ENCODE data around the gene RCBTB1. TPM values are rescaled to one million over a fixed set of nuclear protein-coding genes. Genes with fewer than 3 reads are reported as not detected.
"Not testable (repeated sequence)": the region's sequence is repeated elsewhere in the genome, so short reads cannot be mapped to it uniquely, and the experiment has no call there.

RCBTB1 gene
- total RNA-seq, 4 donors from 2014 or later = 5.6 to 10.7 (median 8.1) TPM

GRCh38 chr13:49597043-49597641, 11.8 kb upstream of the RCBTB1 start:
- Histone ChIP-seq H3K27me3 (no peaks in the 10 kb centered on the region), H3K36me3 (no peaks in the 10 kb centered on the region), H3K4me1 (no peaks in the 10 kb centered on the region), H3K4me3 (no peak overlapping the region), H3K27ac (no peak overlapping the region), H3K9me3 (no peaks in the 10 kb centered on the region)
- TF ChIP-seq CTCF (IDR thresholded peaks at IDR 0.05) (no peak), POLR2A (IDR thresholded peaks at IDR 0.05) (no peak)
- DNase-seq = no peak

GRCh38 chr13:49596221-49596620, 10.9 kb upstream of the RCBTB1 start:
- no peaks in the 10 kb centered on the region for H3K9me3 ChIP-seq
- H3K27ac ChIP-seq = no peak overlapping the region
- TF ChIP-seq POLR2A (IDR thresholded peaks at IDR 0.05) = no peak
- TF ChIP-seq CTCF (IDR thresholded peaks at IDR 0.05) = no peak
- no peak overlapping the region for H3K4me3 ChIP-seq
- H3K4me1 ChIP-seq = no peaks in the 10 kb centered on the region
- no peaks in the 10 kb centered on the region for H3K27me3 ChIP-seq
- H3K36me3 ChIP-seq = no peaks in the 10 kb centered on the region
- no peak for DNase-seq

- Histone ChIP-seq H3K4me3 (no peak overlapping the region), H3K36me3 (no peaks in the 10 kb centered on the region), H3K27me3 (no peaks in the 10 kb centered on the region), H3K9me3 (no peaks in the 10 kb centered on the region), H3K4me1 (no peaks in the 10 kb centered on the region), H3K27ac (no peak overlapping the region)
- no peak for TF ChIP-seq CTCF (IDR thresholded peaks at IDR 0.05)
- no peak for TF ChIP-seq POLR2A (IDR thresholded peaks at IDR 0.05)
- DNase-seq = no peak
Observed at GRCh38 chr13:49594576-49594975, 9.2 kb upstream of the RCBTB1 start.

- H3K36me3 ChIP-seq, H3K9me3 ChIP-seq: not testable (repeated sequence)
Observed at GRCh38 chr13:49593876-49594275, 8.5 kb upstream of the RCBTB1 start.

GRCh38 chr13:49590714-49591113, 5.4 kb upstream of the RCBTB1 start:
- H3K9me3 ChIP-seq, H3K36me3 ChIP-seq, DNase-seq, H3K27me3 ChIP-seq, H3K4me3 ChIP-seq, H3K27ac ChIP-seq, H3K4me1 ChIP-seq: not testable (repeated sequence)

More at GRCh38 chr13:49593876-49594275, 8.5 kb upstream of the RCBTB1 start:
- DNase-seq, H3K4me3 ChIP-seq, H3K4me1 ChIP-seq, H3K27me3 ChIP-seq, H3K27ac ChIP-seq: not testable (repeated sequence)

- Histone ChIP-seq H3K27ac (no peak overlapping the region), H3K4me1 (peaks cover 0 to 20% (median 4%) of the 10 kb centered on the region in 4 donors), H3K27me3 (no peaks in the 10 kb centered on the region), H3K4me3 (no peak overlapping the region), H3K9me3 (no peaks in the 10 kb centered on the region), H3K36me3 (no peaks in the 10 kb centered on the region)
- TF ChIP-seq POLR2A (IDR thresholded peaks at IDR 0.05) = no peak
- TF ChIP-seq CTCF (IDR thresholded peaks at IDR 0.05) = no peak
- DNase-seq = no peak
Observed at GRCh38 chr13:49587311-49587847, 2.0 kb upstream of the RCBTB1 start.

GRCh38 chr13:49586717-49587116, 1.4 kb upstream of the RCBTB1 start:
- no peaks in the 10 kb centered on the region for H3K27me3 ChIP-seq
- H3K9me3 ChIP-seq = no peaks in the 10 kb centered on the region
- TF ChIP-seq CTCF (IDR thresholded peaks at IDR 0.05) (no peak), POLR2A (IDR thresholded peaks at IDR 0.05) (no peak)
- DNase-seq = no peak
- no peak overlapping the region for H3K27ac ChIP-seq
- H3K4me1 ChIP-seq = peaks cover 0 to 20% (median 4%) of the 10 kb centered on the region in 4 donors
- no peaks in the 10 kb centered on the region for H3K36me3 ChIP-seq
- no peak overlapping the region for H3K4me3 ChIP-seq
